Neural cell (in vitro differentiated cells): ENCODE measurements around the gene TMEM151A. TPM values are rescaled to one million over a fixed set of nuclear protein-coding genes. Genes with fewer than 3 reads are reported as not detected.

Experiments
- H2AFZ ChIP-seq: fragments of 200-600, 300-800 bp; sonication (generic), shearing (Covaris generic); 2 replicates; pipeline ENCODE4 v1.6.0; 2014; ENCODE audit warnings: low read depth, mild to moderate bottlenecking, antibody characterized with exemption, low read length, moderate library complexity
- H3F3A ChIP-seq: fragments of 200-600 bp; shearing (Covaris generic); 2 replicates; pipeline ENCODE4 v1.6.1; 2016; ENCODE audit warnings: mild to moderate bottlenecking, moderate library complexity, mixed read lengths, antibody characterized with exemption, low read length; ENCODE audit not compliant: insufficient read depth, poor library complexity, severe bottlenecking
- H3K27ac ChIP-seq: fragments of 200-600, 300-800 bp; sonication (generic), shearing (Covaris generic); 2 replicates; pipeline ENCODE4 v1.5.1; 2014; ENCODE audit warnings: mild to moderate bottlenecking, low read length, moderate library complexity
- H3K27me3 ChIP-seq: fragments of 300-800, 200-600 bp; sonication (generic), shearing (Covaris generic); 2 replicates; pipeline ENCODE4 v1.6.0; 2014; ENCODE audit warnings: mild to moderate bottlenecking, low read depth, low read length, moderate library complexity; ENCODE audit not compliant: insufficient read depth
- H3K36me3 ChIP-seq: fragments of 300-800, 200-600 bp; sonication (generic), shearing (Covaris generic); 2 replicates; pipeline ENCODE4 v1.5.1; 2014; ENCODE audit warnings: mild to moderate bottlenecking, antibody characterized with exemption, low read length, moderate library complexity; ENCODE audit not compliant: insufficient read depth
- H3K4me2 ChIP-seq: fragments of 300-800, 200-600 bp; sonication (generic), shearing (Covaris generic); 2 replicates; pipeline ENCODE4 v1.6.0; 2014; ENCODE audit warnings: mild to moderate bottlenecking, low read length
- H3K4me3 ChIP-seq: fragments of 300-800, 200-600 bp; sonication (generic), shearing (Covaris generic); 2 replicates; pipeline ENCODE4 v1.5.1; 2014; ENCODE audit warnings: mild to moderate bottlenecking, low read length, moderate library complexity
- H3K79me2 ChIP-seq: fragments of 200-600 bp; shearing (Covaris generic); replicated peaks from 2 replicates; pipeline ENCODE4 v1.6.0; 2014; ENCODE audit warnings: mild to moderate bottlenecking, low read length, moderate library complexity; ENCODE audit not compliant: insufficient read depth
- H3K9ac ChIP-seq: fragments of 300-800, 200-600 bp; sonication (generic), shearing (Covaris generic); 2 replicates; pipeline ENCODE4 v1.6.1; 2016; ENCODE audit warnings: mild to moderate bottlenecking, low read length, mixed read lengths
- H3K9me2 ChIP-seq: fragments of 200-600 bp; shearing (Covaris generic); 2 replicates; pipeline ENCODE4 v1.6.1; 2016; ENCODE audit warnings: mild to moderate bottlenecking, low read length, mixed read lengths; ENCODE audit not compliant: insufficient read depth
- H3K9me3 ChIP-seq: fragments of 200-600, 300-800 bp; sonication (generic), shearing (Covaris generic); 2 replicates; pipeline ENCODE4 v1.6.1; 2016; ENCODE audit warnings: mild to moderate bottlenecking, mixed run types, low read length, moderate library complexity, mixed read lengths
- H4K20me1 ChIP-seq: fragments of 200-600 bp; shearing (Covaris generic); 2 replicates; pipeline ENCODE4 v1.6.1; 2016; ENCODE audit warnings: mild to moderate bottlenecking, mixed run types; ENCODE audit not compliant: insufficient read depth
- CTCF ChIP-seq: fragments of 450-650 bp; IDR thresholded peaks from 2 replicates; pipeline ENCODE4 v1.5.1; 2014; ENCODE audit warnings: antibody characterized with exemption, mild to moderate bottlenecking, moderate library complexity; ENCODE audit not compliant: poor library complexity, severe bottlenecking
- EP300 ChIP-seq: fragments of 450-650 bp; conservative IDR thresholded peaks from 2 replicates; pipeline ENCODE4 v1.6.1; 2014; ENCODE audit warnings: antibody characterized with exemption, mild to moderate bottlenecking, moderate library complexity; ENCODE audit not compliant: poor library complexity, severe bottlenecking
- EZH2 ChIP-seq: fragments of 200-600, 300-800 bp; shearing (Covaris generic), sonication (generic); IDR thresholded peaks from 2 replicates; pipeline ENCODE4 v1.6.1; 2014; ENCODE audit warnings: antibody characterized with exemption, low read length, borderline replicate concordance, mild to moderate bottlenecking; ENCODE audit not compliant: insufficient read depth, poor library complexity, severe bottlenecking
- MXI1 ChIP-seq: fragments of 450-650 bp; conservative IDR thresholded peaks from 2 replicates; pipeline ENCODE4 v1.6.1; 2014; ENCODE audit warnings: antibody characterized with exemption, mild to moderate bottlenecking; ENCODE audit not compliant: poor library complexity, severe bottlenecking
- POLR2AphosphoS5 ChIP-seq: IDR thresholded peaks from 2 replicates; pipeline ENCODE4 v1.6.1; 2012
- RAD21 ChIP-seq: fragments of 450-650 bp; conservative IDR thresholded peaks from 2 replicates; pipeline ENCODE4 v1.6.1; 2014; ENCODE audit warnings: antibody characterized with exemption, mild to moderate bottlenecking, moderate library complexity
- REST ChIP-seq: IDR thresholded peaks from 2 replicates; pipeline ENCODE4 v1.6.1; 2012; ENCODE audit warnings: borderline replicate concordance
- SMC3 ChIP-seq: fragments of 450-650 bp; conservative IDR thresholded peaks from 2 replicates; pipeline ENCODE4 v1.6.1; 2014; ENCODE audit warnings: antibody characterized with exemption, mild to moderate bottlenecking, moderate library complexity; ENCODE audit not compliant: poor library complexity
- TAF1 ChIP-seq: IDR thresholded peaks from 2 replicates; pipeline ENCODE4 v1.6.1; 2012; ENCODE audit warnings: low read depth
- polyA minus RNA-seq: library from RNA; depleted of rRNA, polyadenylated mRNA; stranded (reverse); fragments of >200 nt; gene quantifications from 2 replicates; pipeline ENCODE4 v1.2.3, GENCODE V29; 2014
- polyA plus RNA-seq: library from polyadenylated mRNA; depleted of rRNA; stranded (reverse); fragments of >200 nt; gene quantifications from 2 replicates; pipeline ENCODE4 v1.2.3, GENCODE V29; 2014

Gene TMEM151A
- polyA plus RNA-seq (5.3 and 8.4 TPM in 2 replicates), polyA minus RNA-seq (6.3 and 7.3 TPM in 2 replicates)

GRCh38 chr11:66291706-66292542, at the start of gene TMEM151A:
TSS of gene TMEM151A (plus strand) at chr11:66291894. CDS start at chr11:66292014, 120 bp downstream.
- Histone ChIP-seq H3F3A (no peaks in the 10 kb centered on the region), H3K27ac (no peak within 1 kb of the TSS), H3K4me3 (peak within 1 kb of the TSS; percentile 73), H3K9me3 (no peaks in the 10 kb centered on the region), H3K9ac (peak within 1 kb of the TSS; percentile 78), H2AFZ (peak within 1 kb of the TSS; percentile 4), H3K9me2 (no peaks in the 10 kb centered on the region), H3K79me2 (peaks cover 15% of the 10 kb centered on the region), H3K36me3 (no peaks in the 10 kb centered on the region), H3K27me3 (peaks cover 32% of the 10 kb centered on the region), H4K20me1 (no peaks in the 10 kb centered on the region), H3K4me2 (no peak within 1 kb of the TSS)
- TF ChIP-seq TAF1: no peak
- TF ChIP-seq EZH2: no peak
- TF ChIP-seq SMC3: no peak
- TF ChIP-seq MXI1: peak; percentile 21
- TF ChIP-seq RAD21: no peak
- TF ChIP-seq CTCF: no peak
- peak; percentile 17 for TF ChIP-seq REST
- TF ChIP-seq EP300: no peak
- no peak for TF ChIP-seq POLR2AphosphoS5

- Histone ChIP-seq H3K9me2 (no peaks in the 10 kb centered on the region), H3K36me3 (no peaks in the 10 kb centered on the region), H4K20me1 (no peaks in the 10 kb centered on the region), H3F3A (no peaks in the 10 kb centered on the region), H3K79me2 (no peaks in the 10 kb centered on the region), H3K27ac (no peak overlapping the region), H3K4me2 (no peak overlapping the region), H3K9ac (no peak overlapping the region), H3K27me3 (no peaks in the 10 kb centered on the region), H3K9me3 (no peaks in the 10 kb centered on the region), H3K4me3 (no peak overlapping the region), H2AFZ (no peak overlapping the region)
- TF ChIP-seq RAD21 (no peak), POLR2AphosphoS5 (no peak), TAF1 (no peak), MXI1 (no peak), SMC3 (no peak), REST (no peak), EP300 (no peak), CTCF (no peak), EZH2 (no peak)
Observed at GRCh38 chr11:66242095-66242765, 49.5 kb upstream of the TMEM151A start.
